ENCODE measurements around the gene AFF1.

GRCh38 chr4:87103691-87104187 lies 168.9 kb downstream of the AFF1 start:
- TF ChIP-seq EZH2phosphoT487 (IDR thresholded peaks at IDR 0.05; ENCODE audit: low read depth, severe bottlenecking, unreplicated experiment): no peak
- TF ChIP-seq CTCF (IDR thresholded peaks at IDR 0.05; ENCODE audit: poor library complexity): no peak
